OCI-LY3 (cell line): ENCODE results near the gene ICA1.

Source experiments
- H2AFZ ChIP-seq: fragments of 200-600, 300-600 bp; shearing (Covaris generic); 2 replicates; pipeline ENCODE4 v1.6.0; 2014; ENCODE audit warnings: antibody characterized with exemption, low read depth, low read length
- H3K27ac ChIP-seq: fragments of 200-600, 300-600 bp; sonication (generic); 2 replicates; pipeline ENCODE4 v1.5.1; 2014; ENCODE audit warnings: mild to moderate bottlenecking, low read length, moderate library complexity, mixed read lengths
- H3K27me3 ChIP-seq: fragments of 200-600, 300-600 bp; sonication (generic); 2 replicates; pipeline ENCODE4 v1.6.1; 2014; ENCODE audit warnings: low read depth, low read length, mixed read lengths
- H3K36me3 ChIP-seq: fragments of 200-600, 300-600 bp; sonication (generic); replicated peaks from 2 replicates; pipeline ENCODE3; 2014; ENCODE audit warnings: low read depth, low read length, mixed read lengths
- H3K4me1 ChIP-seq: fragments of 300-600, 200-600 bp; sonication (generic); 2 replicates; pipeline ENCODE4 v1.6.1; 2014; ENCODE audit warnings: low read length, mixed read lengths
- H3K4me2 ChIP-seq: fragments of 200-600, 300-600 bp; sonication (generic); 2 replicates; pipeline ENCODE4 v1.6.1; 2014; ENCODE audit warnings: low read length, mixed read lengths
- H3K4me3 ChIP-seq: fragments of 300-600, 200-600 bp; sonication (generic); 2 replicates; pipeline ENCODE4 v1.5.1; 2014; ENCODE audit warnings: antibody characterized with exemption, mild to moderate bottlenecking, low read length, moderate library complexity
- H3K79me2 ChIP-seq: fragments of 300-600, 200-600 bp; shearing (Covaris generic); 2 replicates; pipeline ENCODE4 v1.6.1; 2014; ENCODE audit warnings: mild to moderate bottlenecking, low read length, mixed read lengths
- H3K9ac ChIP-seq: fragments of 300-600, 200-600 bp; shearing (Covaris generic); 2 replicates; pipeline ENCODE4 v1.6.0; 2014; ENCODE audit warnings: mild to moderate bottlenecking, low read length, moderate library complexity
- H3K9me3 ChIP-seq: fragments of 200-600, 300-600 bp; shearing (Covaris generic); 2 replicates; pipeline ENCODE4 v1.6.1; 2014; ENCODE audit warnings: low read length, mixed read lengths; ENCODE audit not compliant: insufficient read depth
- H4K20me1 ChIP-seq: fragments of 200-600, 300-600 bp; sonication (generic); 2 replicates; pipeline ENCODE4 v1.6.1; 2016; ENCODE audit warnings: low read length, mixed read lengths; ENCODE audit not compliant: insufficient read depth
- CTCF ChIP-seq: fragments of 200-600, 300-600 bp; sonication (generic); IDR thresholded peaks from 2 replicates; pipeline ENCODE4 v1.5.1; 2014; ENCODE audit warnings: antibody characterized with exemption, low read length, low read depth
- EZH2phosphoT487 ChIP-seq: fragments of 200-600 bp; shearing (Covaris generic); IDR thresholded peaks from 2 replicates; pipeline ENCODE4 v1.6.1; 2018; ENCODE audit warnings: antibody characterized with exemption, mixed run types, low read depth

The ICA1 gene

GRCh38 chr7:8255680-8256655 is 6.0 kb downstream of the ICA1 start:
- Histone ChIP-seq H2AFZ (no peak overlapping the region), H3K27ac (no peak overlapping the region), H3K4me3 (no peak overlapping the region), H3K9ac (no peak overlapping the region), H3K79me2 (no peaks in the 10 kb centered on the region), H3K4me1 (peaks cover 5% of the 10 kb centered on the region; the same call in 1 of the 2 replicates), H3K9me3 (no peaks in the 10 kb centered on the region), H3K4me2 (no peak overlapping the region), H3K27me3 (0 out of 2 replicates have a peak, but pooled peaks cover 5% of the 10 kb centered on the region), H3K36me3 (no peaks in the 10 kb centered on the region), H4K20me1 (no peaks in the 10 kb centered on the region)
- TF ChIP-seq CTCF: no peak
- TF ChIP-seq EZH2phosphoT487: no peak

- no peak overlapping the region for H3K27ac ChIP-seq
- TF ChIP-seq CTCF: no peak
- TF ChIP-seq EZH2phosphoT487: no peak
These were observed 7.3 kb downstream of the ICA1 start for GRCh38 chr7:8254667-8255066.

GRCh38 chr7:8254215-8254614 is 7.8 kb downstream of the ICA1 start:
- no peaks in the 10 kb centered on the region for H4K20me1 ChIP-seq
- H3K9me3 ChIP-seq: no peaks in the 10 kb centered on the region
- H3K4me3 ChIP-seq: no peak overlapping the region
- no peak overlapping the region for H3K9ac ChIP-seq
- no peak overlapping the region for H3K4me2 ChIP-seq
- no peaks in the 10 kb centered on the region for H3K27me3 ChIP-seq
- no peaks in the 10 kb centered on the region for H3K79me2 ChIP-seq
- TF ChIP-seq EZH2phosphoT487: no peak
- no peak for TF ChIP-seq CTCF
- H3K4me1 ChIP-seq: peaks cover 5% of the 10 kb centered on the region; the same call in 1 of the 2 replicates
- no peak overlapping the region for H3K27ac ChIP-seq
- no peak overlapping the region for H2AFZ ChIP-seq
- H3K36me3 ChIP-seq: no peaks in the 10 kb centered on the region

More at GRCh38 chr7:8254667-8255066, 7.3 kb downstream of the ICA1 start:
- Histone ChIP-seq H4K20me1 (no peaks in the 10 kb centered on the region), H3K4me2 (no peak overlapping the region), H3K27me3 (no peaks in the 10 kb centered on the region), H3K79me2 (no peaks in the 10 kb centered on the region), H3K36me3 (no peaks in the 10 kb centered on the region), H3K9ac (no peak overlapping the region), H3K9me3 (no peaks in the 10 kb centered on the region), H2AFZ (no peak overlapping the region), H3K4me1 (peaks cover 5% of the 10 kb centered on the region; the same call in 1 of the 2 replicates), H3K4me3 (no peak overlapping the region)

- Histone ChIP-seq H3K4me3 (no peak overlapping the region), H3K4me2 (no peak overlapping the region), H3K36me3 (no peaks in the 10 kb centered on the region), H3K9me3 (no peaks in the 10 kb centered on the region), H3K9ac (no peak overlapping the region), H3K4me1 (peaks cover 5% of the 10 kb centered on the region; the same call in 1 of the 2 replicates), H3K79me2 (no peaks in the 10 kb centered on the region), H2AFZ (no peak overlapping the region), H3K27ac (no peak overlapping the region), H4K20me1 (no peaks in the 10 kb centered on the region), H3K27me3 (no peaks in the 10 kb centered on the region)
- TF ChIP-seq CTCF: no peak
- TF ChIP-seq EZH2phosphoT487: no peak
These were observed 10.8 kb downstream of the ICA1 start for GRCh38 chr7:8251195-8251594.
